DMS114 treated with DMSO at 0.1 percent for 48 hours (cell line): ENCODE measurements around the gene SIK1.
"Not testable (repeated sequence)": the region's sequence is repeated elsewhere in the genome, so short reads cannot be mapped to it uniquely, and the experiment has no call there.

ENCODE experiments used
- DNase-seq: peaks from one replicate; lab custom pipeline; 2025; ENCODE audit not compliant: unreplicated experiment; lab: John Stamatoyannopoulos, UW

Gene SIK1

GRCh38 chr21:43440835-43441727 is 14.2 kb upstream of the SIK1 start:
- DNase-seq, result not testable (repeated sequence)

- DNase-seq, result not testable (repeated sequence)
These were observed 12.6 kb upstream of the SIK1 start for GRCh38 chr21:43439316-43440075.

GRCh38 chr21:43436272-43436671 is 9.3 kb upstream of the SIK1 start:
- DNase-seq, result not testable (repeated sequence)

GRCh38 chr21:43433340-43434136 is 6.6 kb upstream of the SIK1 start:
- DNase-seq, result not testable (repeated sequence)

GRCh38 chr21:43430830-43431416 is 4.0 kb upstream of the SIK1 start:
- not testable (repeated sequence) for DNase-seq

GRCh38 chr21:43428964-43429363 is 2.0 kb upstream of the SIK1 start:
- not testable (repeated sequence) for DNase-seq

- DNase-seq, result not testable (repeated sequence)
These were observed 270 bp upstream of the SIK1 start for GRCh38 chr21:43427242-43427559.

- DNase-seq, result not testable (repeated sequence)
These were observed 927 bp downstream of the SIK1 start for GRCh38 chr21:43426004-43426403.

GRCh38 chr21:43419475-43419874 is 7.5 kb downstream of the SIK1 start:
- not testable (repeated sequence) for DNase-seq

GRCh38 chr21:43414576-43414975 is 12.4 kb downstream of the SIK1 start:
- DNase-seq, result not testable (repeated sequence)

GRCh38 chr21:43412020-43412788 is 14.7 kb downstream of the SIK1 start:
- DNase-seq, result not testable (repeated sequence)

GRCh38 chr21:43410456-43411068 is 16.4 kb downstream of the SIK1 start:
- DNase-seq, result not testable (repeated sequence)

GRCh38 chr21:43407139-43407538 is 19.8 kb downstream of the SIK1 start:
- not testable (repeated sequence) for DNase-seq

- not testable (repeated sequence) for DNase-seq
These were observed 22.5 kb downstream of the SIK1 start for GRCh38 chr21:43404450-43404849.

- not testable (repeated sequence) for DNase-seq
These were observed 23.1 kb downstream of the SIK1 start for GRCh38 chr21:43403651-43404430.

GRCh38 chr21:43401125-43401524 is 25.8 kb downstream of the SIK1 start:
- not testable (repeated sequence) for DNase-seq

- DNase-seq, result not testable (repeated sequence)
These were observed 27.3 kb downstream of the SIK1 start for GRCh38 chr21:43399595-43400015.

GRCh38 chr21:43399136-43399535 is 27.8 kb downstream of the SIK1 start:
- DNase-seq, result not testable (repeated sequence)

- not testable (repeated sequence) for DNase-seq
These were observed 28.4 kb downstream of the SIK1 start for GRCh38 chr21:43398533-43398932.
